ENCODE results near the gene OGFOD1.

Gene OGFOD1

DNA sequence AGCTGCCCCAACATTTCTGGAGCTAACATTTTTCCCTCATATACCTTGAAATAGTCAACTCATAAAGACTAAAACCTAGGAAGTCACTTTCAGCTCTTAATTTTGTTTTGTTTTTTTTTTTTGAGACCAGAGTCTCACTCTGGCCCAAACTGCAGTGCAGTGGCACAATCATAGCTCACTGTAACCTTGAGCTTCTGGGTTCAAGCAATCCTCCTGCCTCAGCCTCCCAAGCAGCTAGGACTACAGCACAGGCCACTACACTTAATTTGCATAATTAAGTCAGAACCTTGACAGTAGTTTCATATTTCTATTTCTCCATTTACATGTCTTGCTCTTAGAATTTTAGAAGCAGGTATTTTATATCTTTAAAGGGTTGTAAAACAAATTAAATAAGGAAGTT is 30.7 kb upstream of the OGFOD1 start:
- ATAC-seq = no peak
- no peak for TF ChIP-seq ISL1 (CRISPR knock-in tag; IDR thresholded peaks at IDR 0.05)
- no peak for TF ChIP-seq PATZ1 (CRISPR knock-in tag; IDR thresholded peaks at IDR 0.05; ENCODE audit: borderline replicate concordance)
- TF ChIP-seq, protein P1, sequence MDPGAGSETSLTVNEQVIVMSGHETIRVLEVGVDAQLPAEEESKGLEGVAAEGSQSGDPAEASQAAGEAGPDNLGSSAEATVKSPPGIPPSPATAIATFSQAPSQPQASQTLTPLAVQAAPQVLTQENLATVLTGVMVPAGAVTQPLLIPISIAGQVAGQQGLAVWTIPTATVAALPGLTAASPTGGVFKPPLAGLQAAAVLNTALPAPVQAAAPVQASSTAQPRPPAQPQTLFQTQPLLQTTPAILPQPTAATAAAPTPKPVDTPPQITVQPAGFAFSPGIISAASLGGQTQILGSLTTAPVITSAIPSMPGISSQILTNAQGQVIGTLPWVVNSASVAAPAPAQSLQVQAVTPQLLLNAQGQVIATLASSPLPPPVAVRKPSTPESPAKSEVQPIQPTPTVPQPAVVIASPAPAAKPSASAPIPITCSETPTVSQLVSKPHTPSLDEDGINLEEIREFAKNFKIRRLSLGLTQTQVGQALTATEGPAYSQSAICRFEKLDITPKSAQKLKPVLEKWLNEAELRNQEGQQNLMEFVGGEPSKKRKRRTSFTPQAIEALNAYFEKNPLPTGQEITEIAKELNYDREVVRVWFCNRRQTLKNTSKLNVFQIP (CRISPR knock-in tag; IDR thresholded peaks at IDR 0.05; ENCODE audit: borderline replicate concordance, low read depth) = no peak
- TF ChIP-seq GLIS3 (CRISPR knock-in tag; IDR thresholded peaks at IDR 0.05) = no peak
- no peak for TF ChIP-seq TCF4 (CRISPR knock-in tag; IDR thresholded peaks at IDR 0.05; ENCODE audit: borderline replicate concordance)

DNA sequence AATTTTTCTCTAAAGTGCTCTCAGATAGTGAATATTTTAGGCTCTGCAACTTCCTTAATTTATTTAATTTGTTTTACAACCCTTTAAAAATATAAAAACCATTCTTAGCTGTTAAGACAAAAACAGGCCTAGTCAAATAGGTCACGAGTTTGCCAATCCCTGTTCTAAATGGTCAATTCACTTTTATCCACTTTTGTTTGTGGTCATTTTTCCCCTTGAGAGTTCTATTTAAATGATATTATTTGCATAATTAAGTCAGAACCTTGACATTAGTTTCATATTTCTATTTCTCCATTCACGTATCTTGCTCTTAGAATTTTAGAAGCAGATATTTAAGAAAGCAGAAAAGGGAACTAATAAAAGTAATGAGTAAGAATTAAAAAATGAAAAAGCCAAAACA is 30.0 kb upstream of the OGFOD1 start:
- no peak for TF ChIP-seq ARNTL (CRISPR knock-in tag; IDR thresholded peaks at IDR 0.05; ENCODE audit: borderline replicate concordance, low read depth)
- TF ChIP-seq, protein P2, sequence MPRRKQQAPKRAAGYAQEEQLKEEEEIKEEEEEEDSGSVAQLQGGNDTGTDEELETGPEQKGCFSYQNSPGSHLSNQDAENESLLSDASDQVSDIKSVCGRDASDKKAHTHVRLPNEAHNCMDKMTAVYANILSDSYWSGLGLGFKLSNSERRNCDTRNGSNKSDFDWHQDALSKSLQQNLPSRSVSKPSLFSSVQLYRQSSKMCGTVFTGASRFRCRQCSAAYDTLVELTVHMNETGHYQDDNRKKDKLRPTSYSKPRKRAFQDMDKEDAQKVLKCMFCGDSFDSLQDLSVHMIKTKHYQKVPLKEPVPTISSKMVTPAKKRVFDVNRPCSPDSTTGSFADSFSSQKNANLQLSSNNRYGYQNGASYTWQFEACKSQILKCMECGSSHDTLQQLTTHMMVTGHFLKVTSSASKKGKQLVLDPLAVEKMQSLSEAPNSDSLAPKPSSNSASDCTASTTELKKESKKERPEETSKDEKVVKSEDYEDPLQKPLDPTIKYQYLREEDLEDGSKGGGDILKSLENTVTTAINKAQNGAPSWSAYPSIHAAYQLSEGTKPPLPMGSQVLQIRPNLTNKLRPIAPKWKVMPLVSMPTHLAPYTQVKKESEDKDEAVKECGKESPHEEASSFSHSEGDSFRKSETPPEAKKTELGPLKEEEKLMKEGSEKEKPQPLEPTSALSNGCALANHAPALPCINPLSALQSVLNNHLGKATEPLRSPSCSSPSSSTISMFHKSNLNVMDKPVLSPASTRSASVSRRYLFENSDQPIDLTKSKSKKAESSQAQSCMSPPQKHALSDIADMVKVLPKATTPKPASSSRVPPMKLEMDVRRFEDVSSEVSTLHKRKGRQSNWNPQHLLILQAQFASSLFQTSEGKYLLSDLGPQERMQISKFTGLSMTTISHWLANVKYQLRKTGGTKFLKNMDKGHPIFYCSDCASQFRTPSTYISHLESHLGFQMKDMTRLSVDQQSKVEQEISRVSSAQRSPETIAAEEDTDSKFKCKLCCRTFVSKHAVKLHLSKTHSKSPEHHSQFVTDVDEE (CRISPR knock-in tag; IDR thresholded peaks at IDR 0.05) = no peak
- TF ChIP-seq, protein P3, sequence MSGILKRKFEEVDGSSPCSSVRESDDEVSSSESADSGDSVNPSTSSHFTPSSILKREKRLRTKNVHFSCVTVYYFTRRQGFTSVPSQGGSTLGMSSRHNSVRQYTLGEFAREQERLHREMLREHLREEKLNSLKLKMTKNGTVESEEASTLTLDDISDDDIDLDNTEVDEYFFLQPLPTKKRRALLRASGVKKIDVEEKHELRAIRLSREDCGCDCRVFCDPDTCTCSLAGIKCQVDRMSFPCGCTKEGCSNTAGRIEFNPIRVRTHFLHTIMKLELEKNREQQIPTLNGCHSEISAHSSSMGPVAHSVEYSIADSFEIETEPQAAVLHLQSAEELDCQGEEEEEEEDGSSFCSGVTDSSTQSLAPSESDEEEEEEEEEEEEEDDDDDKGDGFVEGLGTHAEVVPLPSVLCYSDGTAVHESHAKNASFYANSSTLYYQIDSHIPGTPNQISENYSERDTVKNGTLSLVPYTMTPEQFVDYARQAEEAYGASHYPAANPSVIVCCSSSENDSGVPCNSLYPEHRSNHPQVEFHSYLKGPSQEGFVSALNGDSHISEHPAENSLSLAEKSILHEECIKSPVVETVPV (CRISPR knock-in tag; IDR thresholded peaks at IDR 0.05) = no peak
- TF ChIP-seq PATZ1 (CRISPR knock-in tag; IDR thresholded peaks at IDR 0.05; ENCODE audit: borderline replicate concordance) = no peak
- no peak for TF ChIP-seq BACH2 (CRISPR knock-in tag; IDR thresholded peaks at IDR 0.05; ENCODE audit: borderline replicate concordance)
- TF ChIP-seq, protein P4, sequence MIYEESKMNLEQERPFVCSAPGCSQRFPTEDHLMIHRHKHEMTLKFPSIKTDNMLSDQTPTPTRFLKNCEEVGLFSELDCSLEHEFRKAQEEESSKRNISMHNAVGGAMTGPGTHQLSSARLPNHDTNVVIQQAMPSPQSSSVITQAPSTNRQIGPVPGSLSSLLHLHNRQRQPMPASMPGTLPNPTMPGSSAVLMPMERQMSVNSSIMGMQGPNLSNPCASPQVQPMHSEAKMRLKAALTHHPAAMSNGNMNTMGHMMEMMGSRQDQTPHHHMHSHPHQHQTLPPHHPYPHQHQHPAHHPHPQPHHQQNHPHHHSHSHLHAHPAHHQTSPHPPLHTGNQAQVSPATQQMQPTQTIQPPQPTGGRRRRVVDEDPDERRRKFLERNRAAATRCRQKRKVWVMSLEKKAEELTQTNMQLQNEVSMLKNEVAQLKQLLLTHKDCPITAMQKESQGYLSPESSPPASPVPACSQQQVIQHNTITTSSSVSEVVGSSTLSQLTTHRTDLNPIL (CRISPR knock-in tag; IDR thresholded peaks at IDR 0.05; ENCODE audit: low read depth) = no peak
- ATAC-seq = no peak

GRCh38 chr16:56421976-56422669 is 29.2 kb upstream of the OGFOD1 start:
- no peak for ATAC-seq
- TF ChIP-seq ISL1 (CRISPR knock-in tag; IDR thresholded peaks at IDR 0.05) (no peak), PATZ1 (CRISPR knock-in tag; IDR thresholded peaks at IDR 0.05; ENCODE audit: borderline replicate concordance) (no peak), ZFP30 (CRISPR knock-in tag; IDR thresholded peaks at IDR 0.05) (no peak), ZNF8 (CRISPR knock-in tag; IDR thresholded peaks at IDR 0.05) (no peak), TCF4 (CRISPR knock-in tag; IDR thresholded peaks at IDR 0.05; ENCODE audit: borderline replicate concordance) (no peak), RARB (CRISPR knock-in tag; IDR thresholded peaks at IDR 0.05) (no peak), GLIS3 (CRISPR knock-in tag; IDR thresholded peaks at IDR 0.05) (no peak), ZC3H10 (CRISPR knock-in tag; IDR thresholded peaks at IDR 0.05) (no peak), ZNF565 (CRISPR knock-in tag; conservative IDR thresholded peaks at IDR 0.05; ENCODE audit: low read depth) (no peak), ZFP3 (CRISPR knock-in tag; IDR thresholded peaks at IDR 0.05) (no peak), BACH2 (CRISPR knock-in tag; IDR thresholded peaks at IDR 0.05; ENCODE audit: borderline replicate concordance) (no peak), ARNTL (CRISPR knock-in tag; IDR thresholded peaks at IDR 0.05; ENCODE audit: borderline replicate concordance, low read depth) (no peak)
- TF ChIP-seq, protein P3 (CRISPR knock-in tag; IDR thresholded peaks at IDR 0.05) = no peak
- TF ChIP-seq, protein P2 (CRISPR knock-in tag; IDR thresholded peaks at IDR 0.05) = no peak
